ENCODE data around the gene SERPINA12.
"Not testable (repeated sequence)": the region's sequence is repeated elsewhere in the genome, so short reads cannot be mapped to it uniquely, and the experiment has no call there.

Gene SERPINA12

GRCh38 chr14:94535506-94535905 lies 26.2 kb upstream of the SERPINA12 start:
- no peak for DNase-seq

- DNase-seq: no peak
These were observed 23.2 kb upstream of the SERPINA12 start for GRCh38 chr14:94532447-94532846.

GRCh38 chr14:94531187-94531586 lies 21.9 kb upstream of the SERPINA12 start:
- DNase-seq: no peak

- no peak for DNase-seq
These were observed 14.8 kb upstream of the SERPINA12 start for GRCh38 chr14:94524093-94524492.

- no peak for DNase-seq
These were observed 14.0 kb upstream of the SERPINA12 start for GRCh38 chr14:94523265-94523664.

- no peak for DNase-seq
These were observed 13.0 kb upstream of the SERPINA12 start for GRCh38 chr14:94522115-94522724.

- DNase-seq: no peak
These were observed 12.3 kb upstream of the SERPINA12 start for GRCh38 chr14:94521375-94522114.

GRCh38 chr14:94517641-94518257 lies 8.5 kb upstream of the SERPINA12 start:
- no peak for DNase-seq

GRCh38 chr14:94517248-94517640 lies 8.0 kb upstream of the SERPINA12 start:
- DNase-seq: no peak

GRCh38 chr14:94515856-94516255 lies 6.6 kb upstream of the SERPINA12 start:
- no peak for DNase-seq

GRCh38 chr14:94515426-94515825 lies 6.2 kb upstream of the SERPINA12 start:
- no peak for DNase-seq

GRCh38 chr14:94514351-94514750 lies 5.1 kb upstream of the SERPINA12 start:
- DNase-seq: no peak

GRCh38 chr14:94510481-94510880 lies 1.2 kb upstream of the SERPINA12 start:
- DNase-seq: not testable (repeated sequence)

GRCh38 chr14:94505641-94506040 lies 3.6 kb downstream of the SERPINA12 start:
- DNase-seq: no peak

GRCh38 chr14:94505206-94505605 lies 4.1 kb downstream of the SERPINA12 start:
- no peak for DNase-seq

GRCh38 chr14:94501588-94502516 lies 7.4 kb downstream of the SERPINA12 start:
- no peak for DNase-seq

GRCh38 chr14:94500264-94500663 lies 9.0 kb downstream of the SERPINA12 start:
- no peak for DNase-seq

- no peak for DNase-seq
These were observed 9.6 kb downstream of the SERPINA12 start for GRCh38 chr14:94499673-94500072.

- no peak for DNase-seq
These were observed 11.1 kb downstream of the SERPINA12 start for GRCh38 chr14:94498215-94498614.

GRCh38 chr14:94494085-94494484 lies 15.2 kb downstream of the SERPINA12 start:
- no peak for DNase-seq

- no peak for DNase-seq
These were observed 17.8 kb downstream of the SERPINA12 start for GRCh38 chr14:94491511-94491910.

- DNase-seq: no peak
These were observed 19.9 kb downstream of the SERPINA12 start for GRCh38 chr14:94489336-94489735.

GRCh38 chr14:94486883-94487282 lies 22.4 kb downstream of the SERPINA12 start:
- DNase-seq: no peak
